ENCODE data around the gene PAX5.

DNA sequence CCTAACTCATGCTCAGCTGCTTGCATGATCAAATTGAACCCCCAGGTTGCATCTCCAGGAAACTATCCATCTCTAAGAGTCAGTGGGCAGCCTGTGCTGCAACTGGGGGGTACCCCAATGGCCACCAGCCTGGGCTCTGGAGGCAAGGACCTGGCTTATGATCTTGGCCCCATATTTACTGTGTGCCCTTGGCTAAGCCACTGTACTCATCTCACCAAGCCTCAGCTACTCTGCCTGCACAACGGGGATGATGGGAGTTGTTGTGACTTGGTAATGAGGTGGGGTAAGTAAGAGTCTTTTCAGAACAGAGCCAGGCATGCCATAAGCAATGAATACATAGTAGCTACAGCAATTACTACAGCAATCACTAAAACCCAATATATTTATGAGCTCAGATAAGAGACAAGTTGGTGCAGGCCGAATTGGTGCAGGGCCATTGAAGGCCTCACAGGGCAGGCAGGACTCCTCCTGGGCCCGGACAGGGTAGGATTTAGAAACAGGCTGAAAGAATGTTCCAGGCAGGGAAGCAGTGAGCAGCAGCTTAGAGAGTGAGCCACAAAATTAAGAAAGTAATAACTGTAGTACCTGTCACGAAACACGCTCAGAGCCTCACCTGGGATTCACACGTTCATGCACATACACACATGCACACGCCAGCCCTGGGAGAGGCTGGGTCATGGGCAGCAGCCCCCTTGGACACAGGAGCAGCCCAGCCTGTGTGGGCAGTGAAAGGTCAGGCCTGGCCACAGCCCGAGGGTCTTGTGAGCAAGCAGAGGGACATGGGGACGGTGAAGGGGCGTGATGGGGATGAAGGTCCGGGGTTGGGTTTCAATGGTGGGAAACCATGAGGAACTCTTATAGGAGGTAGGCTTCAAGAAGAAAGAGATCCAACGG lies 74.1 kb downstream of the PAX5 start:
- no peak for TF ChIP-seq POLR2A (IDR thresholded peaks at IDR 0.05)
- TF ChIP-seq, protein P1, sequence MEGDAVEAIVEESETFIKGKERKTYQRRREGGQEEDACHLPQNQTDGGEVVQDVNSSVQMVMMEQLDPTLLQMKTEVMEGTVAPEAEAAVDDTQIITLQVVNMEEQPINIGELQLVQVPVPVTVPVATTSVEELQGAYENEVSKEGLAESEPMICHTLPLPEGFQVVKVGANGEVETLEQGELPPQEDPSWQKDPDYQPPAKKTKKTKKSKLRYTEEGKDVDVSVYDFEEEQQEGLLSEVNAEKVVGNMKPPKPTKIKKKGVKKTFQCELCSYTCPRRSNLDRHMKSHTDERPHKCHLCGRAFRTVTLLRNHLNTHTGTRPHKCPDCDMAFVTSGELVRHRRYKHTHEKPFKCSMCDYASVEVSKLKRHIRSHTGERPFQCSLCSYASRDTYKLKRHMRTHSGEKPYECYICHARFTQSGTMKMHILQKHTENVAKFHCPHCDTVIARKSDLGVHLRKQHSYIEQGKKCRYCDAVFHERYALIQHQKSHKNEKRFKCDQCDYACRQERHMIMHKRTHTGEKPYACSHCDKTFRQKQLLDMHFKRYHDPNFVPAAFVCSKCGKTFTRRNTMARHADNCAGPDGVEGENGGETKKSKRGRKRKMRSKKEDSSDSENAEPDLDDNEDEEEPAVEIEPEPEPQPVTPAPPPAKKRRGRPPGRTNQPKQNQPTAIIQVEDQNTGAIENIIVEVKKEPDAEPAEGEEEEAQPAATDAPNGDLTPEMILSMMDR (IDR thresholded peaks at IDR 0.05) = no peak

All from uterus (tissue), 2 donors.